Prostate gland (tissue), 2 donors: ENCODE measurements around the gene TRIP13.

ENCODE experiments used
- CTCF ChIP-seq, 4 experiments: fragments of 200-600 bp in 2 of 4; fragments of 450-650 bp in 2 of 4; sonication (generic) in 2 of 4; IDR thresholded peaks; 1 replicate in 3 of 4; 2 replicates in 1 of 4; pipeline ENCODE4 v1.5.1; 2016 to 2019; ENCODE audit warnings: antibody characterized with exemption in 4 of 4, mild to moderate bottlenecking in 2 of 4, moderate library complexity in 2 of 4
- POLR2A ChIP-seq: fragments of 450-650 bp; IDR thresholded peaks from one replicate; pipeline ENCODE4 v1.6.1; 2016; ENCODE audit warnings: antibody characterized with exemption, mild to moderate bottlenecking

- TF ChIP-seq CTCF (IDR thresholded peaks at IDR 0.05): no peak
- no peak for TF ChIP-seq POLR2A
Measured at GRCh38 chr5:932628-933250, 40.1 kb downstream of the TRIP13 start.
